ENCODE data around the gene MACROH2A2. TPM values are rescaled to one million over a fixed set of nuclear protein-coding genes. Genes with fewer than 3 reads are reported as not detected.

Gene MACROH2A2
- total and polyA plus RNA-seq, 2 of the 13 experiments (the other 11 are each of a cell fraction or from before 2014, with no cell fraction given) = 9.8 to 43.1 TPM

- DNase-seq (ENCODE audit: low spot score) = no peak
- H3K79me2 ChIP-seq (ENCODE audit: insufficient read depth, low read length) = no peaks in the 10 kb centered on the region
- no peak overlapping the region for H3K27ac ChIP-seq (ENCODE audit: extremely low read length, insufficient read depth, low read length)
- no peak overlapping the region for H2AFZ ChIP-seq (ENCODE audit: low read length)
- no peak for FAIRE-seq
- peaks cover 6 to 42% of the 10 kb centered on the region in 2 experiments for H3K36me3 ChIP-seq (replicated peaks in 1 of 2; ENCODE audit: control insufficient read depth in 1 of 2, insufficient read depth in 2 of 2, low read length in 2 of 2)
- POLR2A ChIA-PET = interaction anchor here (1.1 to 3.5 kb wide), 3 partner anchors 12 to 53 kb away, joined by 4 to 26 read pairs (median 16); partner anchors contain the start of gene TYSND1
- H3K9me3 ChIP-seq (ENCODE audit: low read length) = no peaks in the 10 kb centered on the region
- intact Hi-C loops (cut with micrococcal nuclease; ENCODE audit: unreplicated experiment) (no loop called here), in situ Hi-C loops (cut with HindIII; ENCODE audit: extremely low pct_ligation_motif_present, low pct_unique_long_range_greater_than_20kb) (no loop called here)
- ATAC-seq = no peak
- no peak overlapping the region for H3K9ac ChIP-seq (ENCODE audit: insufficient read depth, low read depth, low read length)
- no peak overlapping the region for H3K4me2 ChIP-seq (ENCODE audit: low read depth, low read length)
- BruUV-seq (replicated peaks) = no TSS peak
- TF ChIP-seq, protein P1, sequence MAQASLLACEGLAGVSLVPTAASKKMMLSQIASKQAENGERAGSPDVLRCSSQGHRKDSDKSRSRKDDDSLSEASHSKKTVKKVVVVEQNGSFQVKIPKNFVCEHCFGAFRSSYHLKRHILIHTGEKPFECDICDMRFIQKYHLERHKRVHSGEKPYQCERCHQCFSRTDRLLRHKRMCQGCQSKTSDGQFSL (CRISPR knock-in tag; IDR thresholded peaks at IDR 0.05) = no peak
- no peak for TF ChIP-seq ZNF597 (CRISPR knock-in tag; IDR thresholded peaks at IDR 0.05)
- no peak for TF ChIP-seq ZNF224 (CRISPR knock-in tag; IDR thresholded peaks at IDR 0.05)
- TF ChIP-seq ZNF326 (CRISPR knock-in tag; IDR thresholded peaks at IDR 0.05; ENCODE audit: borderline replicate concordance) = no peak
- TF ChIP-seq HMG20A (CRISPR knock-in tag; IDR thresholded peaks at IDR 0.05; ENCODE audit: borderline replicate concordance) = no peak
- TF ChIP-seq TBP (CRISPR knock-in tag; IDR thresholded peaks at IDR 0.05) = no peak
- CTCF ChIA-PET (ENCODE audit: low intra/inter-chr PET ratio, low total read pairs) = no interaction called here
- H3K4me3 ChIP-seq (replicated peaks in 1 of 3; ENCODE audit: insufficient read depth in 1 of 3, low read depth in 2 of 3, low read length in 3 of 3) = no peak overlapping the region
- no peaks in the 10 kb centered on the region for H4K20me1 ChIP-seq (ENCODE audit: insufficient read depth, low read length)
- WGBS (ENCODE audit: low lambda C conversion rate) = 82% methylated on average over 7 of the region's 7 CpGs
- H3K4me1 ChIP-seq (ENCODE audit: insufficient read depth, low read length) = peaks cover 82% of the 10 kb centered on the region
- H3K27me3 ChIP-seq (ENCODE audit: control insufficient read depth in 1 of 2, insufficient read depth in 2 of 2, low read length in 2 of 2) = no peaks in the 10 kb centered on the region
These were observed 39.7 kb downstream of the MACROH2A2 start for GRCh38 chr10:70092389-70092718.

GRCh38 chr10:70093335-70093944 lies 40.8 kb downstream of the MACROH2A2 start:
- no peak overlapping the region for H3K4me2 ChIP-seq (ENCODE audit: low read depth, low read length)
- no peaks in the 10 kb centered on the region for H3K27me3 ChIP-seq (ENCODE audit: control insufficient read depth in 1 of 2, insufficient read depth in 2 of 2, low read length in 2 of 2)
- CTCF ChIA-PET (ENCODE audit: low intra/inter-chr PET ratio, low total read pairs) = no interaction called here
- no peak overlapping the region for H3K9ac ChIP-seq (ENCODE audit: insufficient read depth, low read depth, low read length)
- peaks cover 72% of the 10 kb centered on the region for H3K4me1 ChIP-seq (ENCODE audit: insufficient read depth, low read length)
- no peaks in the 10 kb centered on the region for H4K20me1 ChIP-seq (ENCODE audit: insufficient read depth, low read length)
- no peak for FAIRE-seq
- no peaks in the 10 kb centered on the region for H3K79me2 ChIP-seq (ENCODE audit: insufficient read depth, low read length)
- no peak for ATAC-seq
- BruUV-seq (replicated peaks) = no TSS peak
- 92% methylated on average over 9 of the region's 9 CpGs for WGBS (ENCODE audit: low lambda C conversion rate)
- no peak overlapping the region for H2AFZ ChIP-seq (ENCODE audit: low read length)
- intact Hi-C loops (cut with micrococcal nuclease; ENCODE audit: unreplicated experiment) (no loop called here), in situ Hi-C loops (cut with HindIII; ENCODE audit: extremely low pct_ligation_motif_present, low pct_unique_long_range_greater_than_20kb) (no loop called here)
- TF ChIP-seq, protein P2, sequence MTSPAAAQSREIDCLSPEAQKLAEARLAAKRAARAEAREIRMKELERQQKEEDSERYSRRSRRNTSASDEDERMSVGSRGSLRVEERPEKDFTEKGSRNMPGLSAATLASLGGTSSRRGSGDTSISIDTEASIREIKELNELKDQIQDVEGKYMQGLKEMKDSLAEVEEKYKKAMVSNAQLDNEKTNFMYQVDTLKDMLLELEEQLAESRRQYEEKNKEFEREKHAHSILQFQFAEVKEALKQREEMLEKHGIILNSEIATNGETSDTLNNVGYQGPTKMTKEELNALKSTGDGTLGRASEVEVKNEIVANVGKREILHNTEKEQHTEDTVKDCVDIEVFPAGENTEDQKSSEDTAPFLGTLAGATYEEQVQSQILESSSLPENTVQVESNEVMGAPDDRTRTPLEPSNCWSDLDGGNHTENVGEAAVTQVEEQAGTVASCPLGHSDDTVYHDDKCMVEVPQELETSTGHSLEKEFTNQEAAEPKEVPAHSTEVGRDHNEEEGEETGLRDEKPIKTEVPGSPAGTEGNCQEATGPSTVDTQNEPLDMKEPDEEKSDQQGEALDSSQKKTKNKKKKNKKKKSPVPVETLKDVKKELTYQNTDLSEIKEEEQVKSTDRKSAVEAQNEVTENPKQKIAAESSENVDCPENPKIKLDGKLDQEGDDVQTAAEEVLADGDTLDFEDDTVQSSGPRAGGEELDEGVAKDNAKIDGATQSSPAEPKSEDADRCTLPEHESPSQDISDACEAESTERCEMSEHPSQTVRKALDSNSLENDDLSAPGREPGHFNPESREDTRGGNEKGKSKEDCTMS (CRISPR knock-in tag; conservative IDR thresholded peaks at IDR 0.05) = no peak
- no peak for TF ChIP-seq JUND (CRISPR knock-in tag; IDR thresholded peaks at IDR 0.05)
- no peak for TF ChIP-seq RCOR2 (CRISPR knock-in tag; IDR thresholded peaks at IDR 0.05)
- no peak for TF ChIP-seq ZNF274 (CRISPR knock-in tag; IDR thresholded peaks at IDR 0.05)
- POLR2A ChIA-PET = interaction anchor here (1.1 to 2.1 kb wide), 4 partner anchors 8 to 53 kb away, joined by 3 to 5 read pairs (median 4); partner anchors contain the start of gene TYSND1
- H3K36me3 ChIP-seq (replicated peaks in 1 of 2; ENCODE audit: control insufficient read depth in 1 of 2, insufficient read depth in 2 of 2, low read length in 2 of 2) = peaks cover 6 to 48% of the 10 kb centered on the region in 2 experiments
- H3K4me3 ChIP-seq (replicated peaks in 1 of 3; ENCODE audit: insufficient read depth in 1 of 3, low read depth in 2 of 3, low read length in 3 of 3) = no peak overlapping the region
- no peak overlapping the region for H3K27ac ChIP-seq (ENCODE audit: extremely low read length, insufficient read depth, low read length)
- H3K9me3 ChIP-seq (ENCODE audit: low read length) = no peaks in the 10 kb centered on the region
- no peak for DNase-seq (ENCODE audit: low spot score)
